ENCODE data around the gene APOC3.

APOC3 gene

DNA sequence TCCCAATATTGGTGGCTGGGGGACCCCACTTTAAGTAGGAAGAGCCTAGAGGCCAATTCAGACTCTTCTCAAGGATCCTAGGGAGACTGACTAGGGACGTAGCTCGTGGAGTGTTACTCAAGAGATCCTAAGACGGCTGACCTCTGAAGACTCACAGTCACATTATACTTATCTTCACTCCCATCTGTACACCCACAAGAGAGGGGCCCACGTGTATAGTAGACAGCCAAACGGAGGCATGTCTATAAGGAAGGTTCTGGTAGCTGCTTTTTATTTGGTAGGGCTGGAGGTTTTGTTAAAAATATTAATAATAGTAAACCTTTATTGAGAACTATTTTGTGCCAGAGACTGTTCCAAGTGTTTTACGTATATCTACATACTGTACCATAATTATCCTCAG is 30.6 kb downstream of the APOC3 start:
- TF ChIP-seq, protein P1, sequence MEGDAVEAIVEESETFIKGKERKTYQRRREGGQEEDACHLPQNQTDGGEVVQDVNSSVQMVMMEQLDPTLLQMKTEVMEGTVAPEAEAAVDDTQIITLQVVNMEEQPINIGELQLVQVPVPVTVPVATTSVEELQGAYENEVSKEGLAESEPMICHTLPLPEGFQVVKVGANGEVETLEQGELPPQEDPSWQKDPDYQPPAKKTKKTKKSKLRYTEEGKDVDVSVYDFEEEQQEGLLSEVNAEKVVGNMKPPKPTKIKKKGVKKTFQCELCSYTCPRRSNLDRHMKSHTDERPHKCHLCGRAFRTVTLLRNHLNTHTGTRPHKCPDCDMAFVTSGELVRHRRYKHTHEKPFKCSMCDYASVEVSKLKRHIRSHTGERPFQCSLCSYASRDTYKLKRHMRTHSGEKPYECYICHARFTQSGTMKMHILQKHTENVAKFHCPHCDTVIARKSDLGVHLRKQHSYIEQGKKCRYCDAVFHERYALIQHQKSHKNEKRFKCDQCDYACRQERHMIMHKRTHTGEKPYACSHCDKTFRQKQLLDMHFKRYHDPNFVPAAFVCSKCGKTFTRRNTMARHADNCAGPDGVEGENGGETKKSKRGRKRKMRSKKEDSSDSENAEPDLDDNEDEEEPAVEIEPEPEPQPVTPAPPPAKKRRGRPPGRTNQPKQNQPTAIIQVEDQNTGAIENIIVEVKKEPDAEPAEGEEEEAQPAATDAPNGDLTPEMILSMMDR (IDR thresholded peaks at IDR 0.05), result no peak
- H3K27ac ChIP-seq, result no peak overlapping the region
- no peak for DNase-seq (ENCODE audit: low spot score)
- no peak overlapping the region for H3K4me3 ChIP-seq

DNA sequence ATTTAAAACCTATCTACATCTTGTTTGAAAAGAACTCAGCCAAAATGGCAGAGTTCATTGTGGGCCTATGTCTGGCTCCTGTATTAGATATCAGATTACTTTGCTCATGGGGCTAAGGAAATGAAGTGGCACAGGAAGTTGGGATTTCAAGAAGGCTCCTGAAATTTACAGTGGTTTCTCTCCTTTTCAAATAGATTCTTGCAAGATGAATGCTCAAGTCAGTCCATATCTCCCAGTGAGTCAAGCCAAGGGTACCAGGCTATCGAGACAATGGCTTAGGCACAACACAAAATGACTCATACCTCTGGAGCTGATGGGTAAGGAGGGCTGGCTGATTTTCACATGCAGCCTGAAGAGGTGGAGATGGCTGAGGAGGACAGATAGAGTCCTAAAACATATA is 31.8 kb downstream of the APOC3 start:
- Histone ChIP-seq H3K27ac (no peak overlapping the region), H3K4me3 (no peak overlapping the region)
- TF ChIP-seq, protein P1 (IDR thresholded peaks at IDR 0.05), result no peak
- no peak for DNase-seq (ENCODE audit: low spot score)

DNA sequence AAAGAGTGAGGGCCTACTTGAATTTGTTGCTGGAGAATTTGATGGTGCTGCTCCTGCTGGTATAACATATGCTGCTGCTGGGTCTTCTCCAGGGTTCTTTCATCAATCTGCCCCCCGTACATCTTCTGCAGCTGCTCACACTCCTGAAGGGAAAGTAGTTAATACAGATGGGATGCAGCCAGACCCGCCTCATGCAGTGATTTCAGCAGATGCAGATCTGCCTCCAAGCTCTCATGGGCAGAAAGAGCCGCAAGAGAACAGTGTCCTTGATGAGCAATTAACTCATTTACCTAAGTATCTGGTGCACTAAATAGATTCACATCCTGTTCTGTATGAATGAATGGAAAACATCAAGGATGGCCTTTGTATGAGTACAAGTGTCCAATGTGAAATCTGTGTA is 32.5 kb downstream of the APOC3 start:
- TF ChIP-seq, protein P1 (IDR thresholded peaks at IDR 0.05), result no peak
- no peak overlapping the region for H3K4me3 ChIP-seq
- no peak for DNase-seq (ENCODE audit: low spot score)
- no peak overlapping the region for H3K27ac ChIP-seq

DNA sequence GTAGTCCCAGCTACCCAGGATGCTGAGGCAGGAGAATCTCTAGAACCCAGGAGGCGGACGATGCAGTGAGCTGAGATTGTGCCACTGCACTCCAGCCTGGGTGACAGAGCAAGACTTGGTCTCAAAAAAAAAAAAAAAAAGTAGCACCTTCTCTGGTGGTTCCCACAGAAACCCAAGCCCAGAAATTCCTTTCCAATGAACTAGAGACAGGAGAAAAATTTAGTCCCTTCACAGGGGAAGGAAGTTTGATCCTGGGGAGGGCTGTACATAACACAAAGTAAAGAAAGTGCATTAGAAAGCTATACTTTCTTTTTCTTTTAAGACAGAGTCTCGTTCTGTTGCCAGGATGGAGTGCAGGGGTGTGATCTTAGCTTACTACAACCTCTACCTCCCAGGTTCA is 33.2 kb downstream of the APOC3 start:
- no peak overlapping the region for H3K27ac ChIP-seq
- TF ChIP-seq, protein P1 (IDR thresholded peaks at IDR 0.05), result no peak
- no peak for DNase-seq (ENCODE audit: low spot score)
- no peak overlapping the region for H3K4me3 ChIP-seq

DNA sequence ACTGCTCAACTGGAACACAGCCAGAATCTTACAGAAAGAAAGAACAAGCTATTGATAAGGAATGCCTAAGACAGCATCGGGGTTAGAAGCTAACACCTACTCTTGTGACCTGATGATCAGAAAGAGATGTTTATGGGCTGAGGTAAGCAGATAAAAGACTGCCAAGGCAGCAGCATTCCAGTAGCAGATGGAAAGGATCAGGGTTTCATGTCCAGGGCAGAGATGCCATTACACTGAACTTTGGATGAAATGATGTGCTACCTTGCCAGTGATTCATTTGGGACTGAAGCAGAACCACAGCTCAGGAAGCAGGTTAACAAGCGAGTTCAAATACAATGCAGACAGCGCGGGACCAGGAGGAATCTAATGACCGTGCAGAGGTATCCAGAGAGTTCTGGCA is 34.8 kb downstream of the APOC3 start:
- Histone ChIP-seq H3K27ac (no peak overlapping the region), H3K4me3 (no peak overlapping the region)
- DNase-seq (ENCODE audit: low spot score), result no peak
- TF ChIP-seq, protein P1 (IDR thresholded peaks at IDR 0.05), result no peak

DNA sequence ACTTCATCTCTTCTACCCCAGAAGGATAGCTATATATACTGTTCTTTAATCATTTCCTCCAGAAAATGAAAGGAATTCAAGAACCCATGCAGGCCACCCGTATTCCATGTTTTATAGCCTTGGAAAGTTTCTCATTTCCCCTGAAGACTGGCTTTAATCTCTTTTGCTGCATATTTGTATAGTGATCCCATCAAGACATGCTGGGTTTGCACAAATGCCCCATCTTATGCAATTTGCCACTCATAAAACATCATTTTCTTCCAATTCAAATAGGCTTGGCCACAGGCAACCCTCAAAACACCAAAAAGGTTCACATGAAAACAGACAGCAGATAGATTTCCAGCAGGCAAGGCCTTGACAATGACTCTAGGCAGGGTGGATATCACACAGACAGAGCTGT is 36.0 kb downstream of the APOC3 start:
- TF ChIP-seq, protein P1 (IDR thresholded peaks at IDR 0.05), result no peak
- DNase-seq (ENCODE audit: low spot score), result no peak
- Histone ChIP-seq H3K4me3 (no peak overlapping the region), H3K27ac (no peak overlapping the region)

DNA sequence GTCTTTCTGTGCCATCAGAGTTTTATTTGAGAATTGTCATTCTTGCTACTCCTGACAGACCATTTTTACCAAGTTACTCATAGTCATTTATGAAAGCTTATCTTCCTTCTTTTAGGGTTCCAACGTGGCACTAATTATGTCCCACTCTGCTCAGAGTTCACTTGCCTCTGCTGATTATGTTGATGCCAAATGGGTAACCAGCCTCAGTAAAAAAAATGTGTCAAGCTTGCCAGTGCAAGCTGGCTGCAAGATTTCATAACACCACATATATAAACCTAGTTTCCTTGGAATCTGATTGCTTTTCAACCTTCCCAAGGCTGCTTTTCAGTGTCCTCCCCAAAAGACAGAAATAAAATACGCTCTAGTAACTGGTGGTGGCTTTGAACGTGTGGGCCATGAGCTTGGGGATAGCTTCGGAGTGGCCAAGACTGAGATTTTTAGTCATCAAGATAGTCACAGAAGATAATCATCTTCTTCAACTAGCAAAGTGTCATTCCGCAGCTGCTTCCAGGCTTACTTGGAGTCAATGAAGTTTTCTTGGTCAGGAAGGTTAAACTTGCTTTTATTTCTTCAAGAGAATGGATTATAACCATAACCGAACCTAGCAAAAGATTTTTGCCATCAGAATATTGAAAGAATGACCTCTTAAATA is 37.2 kb downstream of the APOC3 start:
- no peak for DNase-seq (ENCODE audit: low spot score)
- no peak overlapping the region for H3K27ac ChIP-seq
- TF ChIP-seq, protein P1 (IDR thresholded peaks at IDR 0.05), result no peak
- no peak overlapping the region for H3K4me3 ChIP-seq
